Uterus (tissue), 2 donors: ENCODE data around the gene PTPRN2.

Experiments used
- POLR2A ChIP-seq, 2 donors: fragments of 450-650 bp; IDR thresholded peaks; one replicate each; pipeline ENCODE4 v1.6.1; 2016; ENCODE audit warnings: antibody characterized with exemption in 2 of 2, mild to moderate bottlenecking in 1 of 2, moderate library complexity in 1 of 2
- TF ChIP-seq, protein P1 (sequence below), 4 experiments: fragments of 200-600 bp in 2 of 4; fragments of 450-650 bp in 2 of 4; sonication (generic) in 2 of 4; IDR thresholded peaks; one replicate each; pipeline ENCODE4 v1.5.1; 2016 to 2019; ENCODE audit warnings: antibody characterized with exemption in 4 of 4, mild to moderate bottlenecking in 2 of 4, moderate library complexity in 1 of 4

DNA sequence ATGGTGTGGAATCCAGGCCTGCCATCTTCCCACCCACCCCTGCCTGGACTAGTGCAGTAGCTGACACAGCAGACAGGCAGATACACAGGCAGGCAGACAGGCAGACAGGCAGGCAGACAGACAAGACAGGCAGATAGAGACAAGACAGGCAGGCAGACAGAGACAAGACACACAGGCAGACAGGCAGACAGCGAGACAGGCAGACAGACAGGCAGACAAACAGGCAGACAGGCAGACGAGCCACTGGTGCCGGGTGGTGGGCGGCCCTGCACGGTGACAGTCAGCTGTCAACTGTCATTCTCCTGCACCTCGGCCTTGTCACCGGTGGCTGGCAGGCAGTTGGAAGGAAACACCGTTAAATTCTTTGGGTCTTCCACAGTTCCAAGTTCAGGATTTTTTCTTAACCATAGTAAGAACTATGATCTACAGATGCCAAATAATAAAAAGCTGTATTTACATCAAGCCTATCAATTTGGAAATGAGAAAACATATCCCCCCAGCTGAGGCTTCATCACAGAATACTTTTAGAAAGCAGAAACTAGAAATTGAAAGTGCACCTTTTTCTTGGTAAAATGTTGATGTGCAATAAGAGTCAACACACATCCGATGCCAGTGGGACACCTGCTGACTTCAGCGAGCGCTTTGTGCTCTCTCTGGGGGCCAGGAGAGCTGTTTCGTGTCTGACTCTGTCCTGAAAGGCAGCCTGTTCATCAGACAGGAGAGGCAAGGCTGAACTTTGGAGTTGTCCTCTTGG lies 1000.4 kb downstream of the PTPRN2 start:
- TF ChIP-seq, protein P1, sequence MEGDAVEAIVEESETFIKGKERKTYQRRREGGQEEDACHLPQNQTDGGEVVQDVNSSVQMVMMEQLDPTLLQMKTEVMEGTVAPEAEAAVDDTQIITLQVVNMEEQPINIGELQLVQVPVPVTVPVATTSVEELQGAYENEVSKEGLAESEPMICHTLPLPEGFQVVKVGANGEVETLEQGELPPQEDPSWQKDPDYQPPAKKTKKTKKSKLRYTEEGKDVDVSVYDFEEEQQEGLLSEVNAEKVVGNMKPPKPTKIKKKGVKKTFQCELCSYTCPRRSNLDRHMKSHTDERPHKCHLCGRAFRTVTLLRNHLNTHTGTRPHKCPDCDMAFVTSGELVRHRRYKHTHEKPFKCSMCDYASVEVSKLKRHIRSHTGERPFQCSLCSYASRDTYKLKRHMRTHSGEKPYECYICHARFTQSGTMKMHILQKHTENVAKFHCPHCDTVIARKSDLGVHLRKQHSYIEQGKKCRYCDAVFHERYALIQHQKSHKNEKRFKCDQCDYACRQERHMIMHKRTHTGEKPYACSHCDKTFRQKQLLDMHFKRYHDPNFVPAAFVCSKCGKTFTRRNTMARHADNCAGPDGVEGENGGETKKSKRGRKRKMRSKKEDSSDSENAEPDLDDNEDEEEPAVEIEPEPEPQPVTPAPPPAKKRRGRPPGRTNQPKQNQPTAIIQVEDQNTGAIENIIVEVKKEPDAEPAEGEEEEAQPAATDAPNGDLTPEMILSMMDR (IDR thresholded peaks at IDR 0.05) = no peak
- no peak for TF ChIP-seq POLR2A (IDR thresholded peaks at IDR 0.05)
